ENCODE measurements around the gene VSTM2L.
"Not testable (repeated sequence)": the region's sequence is repeated elsewhere in the genome, so short reads cannot be mapped to it uniquely, and the experiment has no call there.

Gene VSTM2L
- 0 reads per million in 4 donors for total RNA-seq

- no peak for DNase-seq
These were observed at the start of gene VSTM2L for GRCh38 chr20:37902504-37903313. Gene VSTM2L (plus strand): TSS chr20:37903127. CDS start chr20:37903351, 224 bp downstream.

- no peak for DNase-seq
These were observed 49.0 kb upstream of the VSTM2L start for GRCh38 chr20:37853823-37854375.

GRCh38 chr20:37856034-37856433 lies 46.9 kb upstream of the VSTM2L start:
- not testable (repeated sequence) for DNase-seq

- no peak for DNase-seq
These were observed 45.8 kb upstream of the VSTM2L start for GRCh38 chr20:37856932-37857660.

GRCh38 chr20:37859406-37860171 lies 43.3 kb upstream of the VSTM2L start:
- DNase-seq = no peak

- no peak for DNase-seq
These were observed 39.6 kb upstream of the VSTM2L start for GRCh38 chr20:37863289-37863688.

- DNase-seq = no peak
These were observed 38.6 kb upstream of the VSTM2L start for GRCh38 chr20:37864298-37864697.

- no peak for DNase-seq
These were observed 36.9 kb upstream of the VSTM2L start for GRCh38 chr20:37866051-37866450.

GRCh38 chr20:37867289-37868195 lies 35.4 kb upstream of the VSTM2L start:
- DNase-seq = no peak

GRCh38 chr20:37868851-37869333 lies 34.0 kb upstream of the VSTM2L start:
- DNase-seq = no peak

GRCh38 chr20:37869334-37869861 lies 33.5 kb upstream of the VSTM2L start:
- no peak for DNase-seq

- no peak for DNase-seq
These were observed 32.6 kb upstream of the VSTM2L start for GRCh38 chr20:37870294-37870693.

- DNase-seq = no peak
These were observed 31.2 kb upstream of the VSTM2L start for GRCh38 chr20:37871751-37872150.

- DNase-seq = no peak
These were observed 30.8 kb upstream of the VSTM2L start for GRCh38 chr20:37872161-37872560.

GRCh38 chr20:37873884-37874283 lies 29.0 kb upstream of the VSTM2L start:
- DNase-seq = no peak

- no peak for DNase-seq
These were observed 27.3 kb upstream of the VSTM2L start for GRCh38 chr20:37875460-37876175.

GRCh38 chr20:37876863-37877262 lies 26.1 kb upstream of the VSTM2L start:
- no peak for DNase-seq

GRCh38 chr20:37877832-37878772 lies 24.8 kb upstream of the VSTM2L start:
- no peak for DNase-seq

- no peak for DNase-seq
These were observed 23.9 kb upstream of the VSTM2L start for GRCh38 chr20:37878835-37879599.

All from T-helper 1 cell (primary cell).